Spleen (tissue), 11 donors: ENCODE data around the gene RPL32. TPM values are rescaled to one million over a fixed set of nuclear protein-coding genes. Genes with fewer than 3 reads are reported as not detected.

Source experiments
- DNase-seq: peaks from one replicate; pipeline ENCODE4 v3.0.0-alpha.2; 2020
- H3K27ac ChIP-seq, 8 donors: fragments of 200-600 bp; sonication (generic) in 7 of 8; 1 replicate in 4 of 8; 2 replicates in 4 of 8; pipeline versions ENCODE4 v1.5.0 to v1.8.0; 2016 to 2021; ENCODE audit warnings: inconsistent platforms in 4 of 8, mild to moderate bottlenecking in 4 of 8, moderate library complexity in 1 of 8
- H3K27me3 ChIP-seq, 7 donors: fragments of 200-600 bp; sonication (generic) in 6 of 7; replicated peaks in 1 of 7; 1 replicate in 4 of 7; 2 replicates in 3 of 7; pipeline versions ENCODE4 v1.5.0 to v1.8.0; 2016 to 2021; ENCODE audit warnings: inconsistent platforms in 3 of 7, mild to moderate bottlenecking in 1 of 7
- H3K36me3 ChIP-seq, 6 donors: fragments of 200-600 bp; sonication (generic) in 5 of 6; 1 replicate in 4 of 6; 2 replicates in 2 of 6; pipeline versions ENCODE4 v1.5.0 to v1.8.0; 2016 to 2021; ENCODE audit warnings: inconsistent platforms in 2 of 6
- H3K4me1 ChIP-seq, 6 donors: fragments of 200-600 bp; sonication (generic) in 5 of 6; 1 replicate in 3 of 6; 2 replicates in 3 of 6; pipeline versions ENCODE4 v1.5.0 to v1.8.0; 2016 to 2021; ENCODE audit warnings: inconsistent platforms in 3 of 6
- H3K4me3 ChIP-seq, 8 donors: fragments of 200-600 bp; sonication (generic) in 7 of 8; 1 replicate in 4 of 8; 2 replicates in 4 of 8; pipeline versions ENCODE4 v1.5.0 to v1.8.0; 2016 to 2021; ENCODE audit warnings: inconsistent platforms in 4 of 8, mild to moderate bottlenecking in 4 of 8, moderate library complexity in 2 of 8
- H3K9me3 ChIP-seq, 8 donors: fragments of 200-600 bp; sonication (generic) in 7 of 8; 1 replicate in 4 of 8; 2 replicates in 4 of 8; pipeline versions ENCODE4 v1.5.0 to v1.8.0; 2016 to 2021; ENCODE audit warnings: inconsistent platforms in 4 of 8
- POLR2A ChIP-seq, 3 donors: fragments of 450-650 bp; IDR thresholded peaks; one replicate each; pipeline ENCODE4 v1.5.1; 2017; ENCODE audit warnings: antibody characterized with exemption in 3 of 3, mild to moderate bottlenecking in 1 of 3
- POLR2AphosphoS5 ChIP-seq, 3 donors: sonication (generic); formaldehyde crosslinking; IDR thresholded peaks; one replicate each; pipeline ENCODE4 v1.5.1; 2017; ENCODE audit warnings: antibody characterized with exemption in 3 of 3
- WGBS, 5 donors: extraction: QIAGEN DNeasy Blood & Tissue Kit in 3 of 5; methylation state at CpG; one replicate each; pipeline versions ENCODE4 v1.1.5 to v1.1.7; 2013 to 2018; 5-methylcytosine and 5-hydroxymethylcytosine counted together
- intact Hi-C: fragments of 100-400 bp; cut with DNase I; formaldehyde crosslinking; loops from one replicate; pipeline ENCODE4 v1.15.0; 2023; ENCODE audit warnings: low total_unique reads
- polyA plus RNA-seq, 3 donors: library from polyadenylated mRNA; stranded (reverse); fragments of 200-250 nt; gene quantifications; one replicate each; pipeline ENCODE4 v1.2.1, GENCODE V29; 2013
- total RNA-seq, 7 donors: library from RNA; depleted of rRNA in 3 of 7; stranded (reverse); fragments of >200 nt in 3 of 7; fragmentation: NEBNext Ultra II Directional in 4 of 7; extraction: Animal tissue kit (Norgen Biotek cat#: 25700) in 4 of 7; gene quantifications; one replicate each; pipeline versions ENCODE4 v1.1.0 to v1.2.1, GENCODE V29; 2016 to 2021
- TF ChIP-seq, protein P1 (sequence below), 11 experiments: fragments of 200-600 bp in 7 of 11; fragments of 450-650 bp in 4 of 11; sonication (generic) in 4 of 11; IDR thresholded peaks in 8 of 11; conservative IDR thresholded peaks in 3 of 11; 1 replicate in 7 of 11; 2 replicates in 4 of 11; pipeline versions ENCODE4 v1.4.0 to v1.8.0; 2016 to 2021; ENCODE audit warnings: antibody characterized with exemption in 11 of 11, inconsistent platforms in 4 of 11, mild to moderate bottlenecking in 1 of 11
- donor health status: healthy with polysubstance abuse.
- donor health status: DM: no; HTN: no; CAD: no; lungs with moderate emphysema.
- donor health status: DM: no; HTN: no; CAD: no.
- donor health status: Bipolar disorder and iron deficiency.
- donor health status: healthy.
- donor health status: DM: no; HTN: no; CAD: no.
- donor health status: DM: yes; HTN: yes; CAD: no.

The RPL32 gene
- total and polyA plus RNA-seq, 10 donors = 911 to 6,164 (median 1,572) TPM

DNA sequence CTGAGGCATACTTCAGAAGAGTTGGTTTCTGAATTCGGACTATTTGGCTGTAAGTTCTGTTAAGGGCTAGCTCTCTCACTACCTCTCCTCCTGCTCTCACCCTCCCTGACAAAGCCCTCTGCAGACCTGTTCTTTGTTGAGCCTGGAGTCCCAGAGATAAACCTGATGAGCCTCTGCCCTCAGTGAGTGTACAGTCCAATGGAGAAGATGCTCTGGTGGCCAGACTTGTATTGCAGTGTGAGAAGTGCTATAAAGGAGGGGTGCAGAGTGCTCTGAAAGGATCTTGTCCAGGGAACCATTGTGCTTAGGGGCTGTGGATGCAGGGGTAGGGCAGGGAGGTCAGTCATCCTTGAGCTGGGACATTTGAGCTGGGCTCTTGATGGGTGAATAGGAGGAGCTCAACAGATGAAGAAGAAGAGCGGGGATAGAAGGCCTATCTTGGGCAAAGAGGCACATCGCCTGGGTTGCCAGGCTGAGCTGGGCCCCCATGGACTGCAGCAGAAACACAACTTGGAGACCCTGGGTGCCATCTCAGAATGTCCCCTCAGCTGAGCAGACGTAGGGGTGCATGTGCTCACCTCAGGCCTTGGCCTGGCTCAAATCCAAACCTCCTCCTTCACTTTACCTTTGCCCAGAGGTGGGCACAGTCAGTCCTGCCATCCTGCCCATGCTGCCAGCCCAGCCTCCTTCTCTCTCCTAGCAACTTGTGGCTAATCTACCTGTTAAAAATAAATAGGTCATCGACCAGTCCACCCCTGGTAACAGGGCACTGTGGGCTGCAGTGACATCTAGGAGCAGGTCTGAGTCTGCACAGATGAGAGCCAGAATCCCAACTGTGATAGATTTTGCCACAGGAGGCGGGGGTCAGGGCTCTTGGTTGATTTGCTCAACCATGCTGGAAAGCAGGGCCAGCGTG is 41.6 kb downstream of the RPL32 start:
- intact Hi-C loops = no loop called here
- Histone ChIP-seq H3K9me3 (no peaks in the 10 kb centered on the region), H3K4me3 (no peak overlapping the region), H3K27ac (no peak overlapping the region), H3K4me1 (peaks cover 0 to 31% (median 26%) of the 10 kb centered on the region in 6 donors), H3K36me3 (peaks cover 0 to 13% (median 0%) of the 10 kb centered on the region in 6 donors), H3K27me3 (peaks cover 0 to 19% (median 8%) of the 10 kb centered on the region in 7 donors)
- TF ChIP-seq POLR2AphosphoS5 (IDR thresholded peaks at IDR 0.05) = no peak
- TF ChIP-seq, protein P1, sequence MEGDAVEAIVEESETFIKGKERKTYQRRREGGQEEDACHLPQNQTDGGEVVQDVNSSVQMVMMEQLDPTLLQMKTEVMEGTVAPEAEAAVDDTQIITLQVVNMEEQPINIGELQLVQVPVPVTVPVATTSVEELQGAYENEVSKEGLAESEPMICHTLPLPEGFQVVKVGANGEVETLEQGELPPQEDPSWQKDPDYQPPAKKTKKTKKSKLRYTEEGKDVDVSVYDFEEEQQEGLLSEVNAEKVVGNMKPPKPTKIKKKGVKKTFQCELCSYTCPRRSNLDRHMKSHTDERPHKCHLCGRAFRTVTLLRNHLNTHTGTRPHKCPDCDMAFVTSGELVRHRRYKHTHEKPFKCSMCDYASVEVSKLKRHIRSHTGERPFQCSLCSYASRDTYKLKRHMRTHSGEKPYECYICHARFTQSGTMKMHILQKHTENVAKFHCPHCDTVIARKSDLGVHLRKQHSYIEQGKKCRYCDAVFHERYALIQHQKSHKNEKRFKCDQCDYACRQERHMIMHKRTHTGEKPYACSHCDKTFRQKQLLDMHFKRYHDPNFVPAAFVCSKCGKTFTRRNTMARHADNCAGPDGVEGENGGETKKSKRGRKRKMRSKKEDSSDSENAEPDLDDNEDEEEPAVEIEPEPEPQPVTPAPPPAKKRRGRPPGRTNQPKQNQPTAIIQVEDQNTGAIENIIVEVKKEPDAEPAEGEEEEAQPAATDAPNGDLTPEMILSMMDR (IDR thresholded peaks at IDR 0.05 in 8 of 11, conservative IDR thresholded peaks at IDR 0.05 in 3 of 11) = no peak
- no peak for TF ChIP-seq POLR2A (IDR thresholded peaks at IDR 0.05)
- peak; percentile 58 for DNase-seq
- 85 to 96% (median 87%) methylated on average over 7 of the region's 7 CpGs for WGBS, 5 donors

DNA sequence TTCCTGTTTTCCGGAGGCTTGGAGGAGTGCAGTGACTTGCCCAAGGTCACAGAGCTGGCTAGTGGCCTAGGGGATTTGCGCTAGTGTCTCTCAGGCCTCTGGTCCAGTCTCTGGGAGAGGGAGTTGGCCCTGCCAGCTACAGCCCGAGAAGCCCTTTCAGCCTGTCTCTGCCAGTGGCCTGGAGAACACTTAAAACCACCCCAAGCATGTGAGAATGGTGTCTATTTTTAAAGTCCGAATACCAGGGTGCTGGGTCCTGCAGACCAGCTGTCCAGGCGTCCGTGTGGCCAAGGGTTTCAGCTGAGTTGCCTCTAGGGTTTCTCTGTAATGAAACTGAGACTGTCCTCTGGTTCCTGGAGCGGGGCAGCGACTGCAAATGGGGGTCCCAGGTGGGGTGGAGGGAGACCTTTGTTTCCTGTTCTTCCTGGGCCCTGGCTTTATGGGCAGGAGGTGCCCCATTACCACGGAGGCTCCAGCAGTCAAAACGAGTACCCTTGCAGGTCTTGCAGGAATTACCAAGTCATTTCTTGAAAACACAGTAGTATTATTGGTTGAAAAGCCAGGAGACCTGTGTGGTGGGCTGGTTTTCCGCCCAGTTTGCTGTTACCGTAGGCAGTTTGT is 42.7 kb downstream of the RPL32 start:
- 72 to 82% (median 80%) methylated on average over 11 to 12 of the region's 12 CpGs for WGBS, 5 donors
- intact Hi-C loops = no loop called here
- peak; percentile 42 for DNase-seq

DNA sequence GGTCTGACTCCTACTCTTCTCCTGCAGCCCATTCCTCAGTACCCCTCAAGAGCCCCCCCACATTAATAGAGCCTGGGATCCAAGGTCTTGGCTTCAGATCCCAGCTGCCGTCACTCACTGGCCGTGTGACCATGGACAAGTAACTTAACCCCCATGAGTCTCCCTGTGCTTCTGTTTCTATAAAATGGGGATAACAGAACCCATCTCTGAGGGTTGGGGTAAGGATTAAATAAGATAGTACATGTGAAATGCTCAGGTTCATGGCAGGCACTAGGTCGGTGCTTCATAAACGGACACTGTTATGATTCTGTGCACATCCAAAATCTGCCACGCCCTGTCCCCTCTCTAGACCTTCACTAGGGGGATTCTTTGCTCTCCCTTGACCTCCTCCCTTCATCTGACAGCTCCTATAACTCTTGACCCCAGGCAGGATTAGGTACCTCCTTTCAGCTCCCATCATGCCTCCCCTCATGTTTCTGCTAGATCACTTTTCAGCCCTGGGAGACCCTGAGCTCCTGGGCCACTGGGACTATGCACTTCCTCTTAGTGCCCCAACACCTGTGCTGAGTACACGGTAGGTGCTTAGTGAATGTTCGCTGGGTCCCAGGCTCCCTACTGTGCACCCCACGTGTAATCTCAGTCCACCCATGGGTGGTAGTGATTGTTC is 43.3 kb downstream of the RPL32 start:
- TF ChIP-seq POLR2A (IDR thresholded peaks at IDR 0.05) (no peak), POLR2AphosphoS5 (IDR thresholded peaks at IDR 0.05) (no peak)
- TF ChIP-seq, protein P1 (IDR thresholded peaks at IDR 0.05 in 8 of 11, conservative IDR thresholded peaks at IDR 0.05 in 3 of 11) = no peak
- 56 to 75% (median 63%) methylated on average over 8 of the region's 8 CpGs for WGBS, 5 donors
- intact Hi-C loops = no loop called here
- Histone ChIP-seq H3K4me3 (no peak overlapping the region), H3K27me3 (peaks cover 0 to 19% (median 8%) of the 10 kb centered on the region in 7 donors), H3K27ac (peak overlapping the region in 4 of 8 donors; percentile 2 to 54 (median 42)), H3K4me1 (peaks cover 0 to 31% (median 26%) of the 10 kb centered on the region in 6 donors), H3K9me3 (no peaks in the 10 kb centered on the region), H3K36me3 (no peaks in the 10 kb centered on the region)
- no peak for DNase-seq

More for the DNA sequence above, 42.7 kb downstream of the RPL32 start:
- Histone ChIP-seq H3K27me3 (peaks cover 0 to 19% (median 8%) of the 10 kb centered on the region in 7 donors), H3K36me3 (peaks cover 0 to 5% (median 0%) of the 10 kb centered on the region in 6 donors), H3K4me3 (no peak overlapping the region), H3K9me3 (no peaks in the 10 kb centered on the region), H3K27ac (peak overlapping the region in 4 of 8 donors; percentile 2 to 54 (median 42)), H3K4me1 (peaks cover 0 to 31% (median 26%) of the 10 kb centered on the region in 6 donors)
- TF ChIP-seq, protein P1 (IDR thresholded peaks at IDR 0.05 in 8 of 11, conservative IDR thresholded peaks at IDR 0.05 in 3 of 11) = no peak
- TF ChIP-seq POLR2AphosphoS5 (IDR thresholded peaks at IDR 0.05) (no peak), POLR2A (IDR thresholded peaks at IDR 0.05) (no peak)
